Measurements from ENCODE around the gene COL6A2.

COL6A2 gene

GRCh38 chr21:46120301-46121285 lies 22.7 kb downstream of the COL6A2 start:
- no peaks in the 10 kb centered on the region for H3K9me3 ChIP-seq (ENCODE audit: control insufficient read depth in 2 of 2, low read length in 2 of 2)
- no peak overlapping the region for H3K27ac ChIP-seq (ENCODE audit: low read depth in 2 of 2, low read length in 2 of 2)
- peaks cover 3 to 12% of the 10 kb centered on the region in 2 donors for H3K36me3 ChIP-seq (ENCODE audit: control insufficient read depth in 2 of 2, insufficient read depth in 2 of 2, low read length in 2 of 2)
- no peaks in the 10 kb centered on the region for H3K4me1 ChIP-seq (ENCODE audit: control insufficient read depth in 2 of 2, insufficient read depth in 2 of 2, low read length in 2 of 2)
- H3K4me3 ChIP-seq (ENCODE audit: low read length in 2 of 2) = no peak overlapping the region
- H3K27me3 ChIP-seq (ENCODE audit: control insufficient read depth in 2 of 2, insufficient read depth in 2 of 2, low read length in 2 of 2) = no peaks in the 10 kb centered on the region
- no peak overlapping the region for H3K9ac ChIP-seq (ENCODE audit: low read depth in 1 of 2, low read length in 2 of 2)

- no peaks in the 10 kb centered on the region for H3K27me3 ChIP-seq (ENCODE audit: control insufficient read depth in 2 of 2, insufficient read depth in 2 of 2, low read length in 2 of 2)
- no peak overlapping the region for H3K4me3 ChIP-seq (ENCODE audit: low read length in 2 of 2)
- no peaks in the 10 kb centered on the region for H3K4me1 ChIP-seq (ENCODE audit: control insufficient read depth in 2 of 2, insufficient read depth in 2 of 2, low read length in 2 of 2)
- H3K9me3 ChIP-seq (ENCODE audit: control insufficient read depth in 2 of 2, low read length in 2 of 2) = no peaks in the 10 kb centered on the region
- no peak overlapping the region for H3K27ac ChIP-seq (ENCODE audit: low read depth in 2 of 2, low read length in 2 of 2)
- H3K36me3 ChIP-seq (ENCODE audit: control insufficient read depth in 2 of 2, insufficient read depth in 2 of 2, low read length in 2 of 2) = peaks cover 3 to 14% of the 10 kb centered on the region in 2 donors
- H3K9ac ChIP-seq (ENCODE audit: low read depth in 1 of 2, low read length in 2 of 2) = no peak overlapping the region
These were observed 23.6 kb downstream of the COL6A2 start for GRCh38 chr21:46121286-46122221.

GRCh38 chr21:46122237-46122671 lies 24.3 kb downstream of the COL6A2 start:
- H3K36me3 ChIP-seq (ENCODE audit: control insufficient read depth in 2 of 2, insufficient read depth in 2 of 2, low read length in 2 of 2) = peaks cover 3 to 14% of the 10 kb centered on the region in 2 donors
- no peak overlapping the region for H3K27ac ChIP-seq (ENCODE audit: low read depth in 2 of 2, low read length in 2 of 2)

GRCh38 chr21:46122758-46123683 lies 25.1 kb downstream of the COL6A2 start:
- Histone ChIP-seq H3K36me3 (ENCODE audit: control insufficient read depth in 2 of 2, insufficient read depth in 2 of 2, low read length in 2 of 2) (peaks cover 3 to 13% of the 10 kb centered on the region in 2 donors), H3K4me1 (ENCODE audit: control insufficient read depth in 2 of 2, insufficient read depth in 2 of 2, low read length in 2 of 2) (no peaks in the 10 kb centered on the region), H3K9me3 (ENCODE audit: control insufficient read depth in 2 of 2, low read length in 2 of 2) (no peaks in the 10 kb centered on the region), H3K9ac (ENCODE audit: low read depth in 1 of 2, low read length in 2 of 2) (no peak overlapping the region), H3K4me3 (ENCODE audit: low read length in 2 of 2) (no peak overlapping the region), H3K27me3 (ENCODE audit: control insufficient read depth in 2 of 2, insufficient read depth in 2 of 2, low read length in 2 of 2) (no peaks in the 10 kb centered on the region), H3K27ac (ENCODE audit: low read depth in 2 of 2, low read length in 2 of 2) (no peak overlapping the region)

More at GRCh38 chr21:46122237-46122671, 24.3 kb downstream of the COL6A2 start:
- Histone ChIP-seq H3K9ac (ENCODE audit: low read depth in 1 of 2, low read length in 2 of 2) (no peak overlapping the region), H3K27me3 (ENCODE audit: control insufficient read depth in 2 of 2, insufficient read depth in 2 of 2, low read length in 2 of 2) (no peaks in the 10 kb centered on the region), H3K4me3 (ENCODE audit: low read length in 2 of 2) (no peak overlapping the region), H3K9me3 (ENCODE audit: control insufficient read depth in 2 of 2, low read length in 2 of 2) (no peaks in the 10 kb centered on the region), H3K4me1 (ENCODE audit: control insufficient read depth in 2 of 2, insufficient read depth in 2 of 2, low read length in 2 of 2) (no peaks in the 10 kb centered on the region)

DNA sequence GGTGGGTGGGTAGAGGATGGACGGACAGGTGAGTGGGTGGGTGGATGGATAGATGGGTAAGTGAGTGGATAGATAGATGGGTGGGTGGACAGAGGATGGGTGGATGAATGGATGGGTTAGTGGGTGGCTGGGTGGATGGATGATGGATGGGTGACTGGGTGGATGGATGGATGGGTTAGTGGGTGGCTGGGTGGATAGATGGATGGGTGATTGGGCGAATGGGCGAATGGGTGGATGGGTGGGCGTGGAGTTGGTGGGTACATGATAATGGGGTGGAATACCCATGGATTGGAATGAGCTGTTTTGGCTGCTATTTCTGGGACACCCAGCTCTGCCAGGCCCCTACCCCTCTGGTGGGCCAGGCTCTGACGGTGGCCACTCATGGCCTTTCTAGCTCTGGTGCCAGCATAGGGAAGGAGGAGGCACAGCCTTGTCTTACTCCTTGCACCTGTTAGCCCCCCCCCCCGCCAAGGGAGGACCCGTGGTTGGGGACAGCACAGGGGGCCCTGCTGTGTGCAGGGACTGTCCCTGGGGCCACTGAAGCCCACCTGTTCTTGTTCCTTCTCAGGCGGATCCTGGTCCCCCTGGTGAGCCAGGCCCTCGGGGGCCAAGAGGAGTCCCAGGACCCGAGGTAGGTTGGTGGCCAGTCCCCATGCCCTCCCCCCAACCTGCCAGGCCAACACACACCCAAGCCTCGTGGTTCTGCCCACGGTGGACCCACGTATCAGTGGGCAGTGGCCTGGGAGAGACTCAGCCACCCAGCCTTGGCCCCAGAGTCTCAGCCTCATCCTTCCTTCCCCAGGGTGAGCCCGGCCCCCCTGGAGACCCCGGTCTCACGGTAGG lies 26.4 kb downstream of the COL6A2 start:
- H3K9me3 ChIP-seq (ENCODE audit: control insufficient read depth in 2 of 2, low read length in 2 of 2) = no peaks in the 10 kb centered on the region
- no peaks in the 10 kb centered on the region for H3K4me1 ChIP-seq (ENCODE audit: control insufficient read depth in 2 of 2, insufficient read depth in 2 of 2, low read length in 2 of 2)
- H3K36me3 ChIP-seq (ENCODE audit: control insufficient read depth in 2 of 2, insufficient read depth in 2 of 2, low read length in 2 of 2) = peaks cover 3 to 10% of the 10 kb centered on the region in 2 donors
- H3K27ac ChIP-seq (ENCODE audit: low read depth in 2 of 2, low read length in 2 of 2) = no peak overlapping the region
- no peak overlapping the region for H3K9ac ChIP-seq (ENCODE audit: low read depth in 1 of 2, low read length in 2 of 2)
- no peaks in the 10 kb centered on the region for H3K27me3 ChIP-seq (ENCODE audit: control insufficient read depth in 2 of 2, insufficient read depth in 2 of 2, low read length in 2 of 2)
- H3K4me3 ChIP-seq (ENCODE audit: low read length in 2 of 2) = no peak overlapping the region

DNA sequence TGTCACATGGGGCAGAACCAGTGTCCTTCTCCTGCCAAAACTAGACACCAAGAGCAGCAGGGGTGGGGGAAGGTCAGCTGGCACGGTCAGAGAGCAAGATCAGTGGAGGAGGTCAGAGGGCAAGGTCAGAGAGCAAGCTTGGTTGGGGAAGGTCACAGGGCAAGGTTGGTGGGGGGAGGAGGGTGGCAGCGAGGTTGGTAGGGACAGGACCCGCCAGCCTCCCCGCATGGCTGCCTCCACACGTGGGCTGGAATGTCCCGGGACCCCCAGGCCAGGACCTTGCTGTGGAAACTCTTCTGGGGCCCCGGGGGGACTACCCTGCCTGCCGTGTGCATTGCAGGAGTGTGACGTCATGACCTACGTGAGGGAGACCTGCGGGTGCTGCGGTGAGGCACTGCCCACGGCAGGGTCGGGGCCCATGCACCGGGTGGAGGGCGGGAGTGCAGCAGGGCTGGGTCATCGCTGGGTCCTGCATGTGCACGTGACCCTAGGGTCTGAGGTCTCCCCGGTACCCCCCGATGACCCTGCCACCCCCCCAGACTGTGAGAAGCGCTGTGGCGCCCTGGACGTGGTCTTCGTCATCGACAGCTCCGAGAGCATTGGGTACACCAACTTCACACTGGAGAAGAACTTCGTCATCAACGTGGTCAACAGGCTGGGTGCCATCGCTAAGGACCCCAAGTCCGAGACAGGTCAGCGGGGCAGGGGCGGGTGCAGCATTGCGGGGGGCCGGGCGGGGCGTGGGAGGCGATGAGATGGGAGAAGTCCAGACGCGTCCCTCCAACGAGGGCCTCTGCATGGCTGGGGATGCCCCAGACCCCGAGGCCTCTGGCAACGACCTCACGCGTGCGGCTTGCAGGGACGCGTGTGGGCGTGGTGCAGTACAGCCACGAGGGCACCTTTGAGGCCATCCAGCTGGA lies 27.3 kb downstream of the COL6A2 start:
- Histone ChIP-seq H3K27me3 (ENCODE audit: control insufficient read depth in 2 of 2, insufficient read depth in 2 of 2, low read length in 2 of 2) (no peaks in the 10 kb centered on the region), H3K27ac (ENCODE audit: low read depth in 2 of 2, low read length in 2 of 2) (no peak overlapping the region), H3K9me3 (ENCODE audit: control insufficient read depth in 2 of 2, low read length in 2 of 2) (no peaks in the 10 kb centered on the region), H3K36me3 (ENCODE audit: control insufficient read depth in 2 of 2, insufficient read depth in 2 of 2, low read length in 2 of 2) (peaks cover 3 to 10% of the 10 kb centered on the region in 2 donors), H3K9ac (ENCODE audit: low read depth in 1 of 2, low read length in 2 of 2) (no peak overlapping the region), H3K4me1 (ENCODE audit: control insufficient read depth in 2 of 2, insufficient read depth in 2 of 2, low read length in 2 of 2) (no peaks in the 10 kb centered on the region), H3K4me3 (ENCODE audit: low read length in 2 of 2) (no peak overlapping the region)

- Histone ChIP-seq H3K4me1 (ENCODE audit: control insufficient read depth in 2 of 2, insufficient read depth in 2 of 2, low read length in 2 of 2) (no peaks in the 10 kb centered on the region), H3K9ac (ENCODE audit: low read depth in 1 of 2, low read length in 2 of 2) (no peak overlapping the region), H3K9me3 (ENCODE audit: control insufficient read depth in 2 of 2, low read length in 2 of 2) (no peaks in the 10 kb centered on the region), H3K27ac (ENCODE audit: low read depth in 2 of 2, low read length in 2 of 2) (no peak overlapping the region), H3K27me3 (ENCODE audit: control insufficient read depth in 2 of 2, insufficient read depth in 2 of 2, low read length in 2 of 2) (no peaks in the 10 kb centered on the region), H3K36me3 (ENCODE audit: control insufficient read depth in 2 of 2, insufficient read depth in 2 of 2, low read length in 2 of 2) (peaks cover 3 to 10% of the 10 kb centered on the region in 2 donors), H3K4me3 (ENCODE audit: low read length in 2 of 2) (no peak overlapping the region)
These were observed 28.0 kb downstream of the COL6A2 start for GRCh38 chr21:46125846-46126301.
